ENCODE data around the gene APC2. TPM values are rescaled to one million over a fixed set of nuclear protein-coding genes. Genes with fewer than 3 reads are reported as not detected.

Gene APC2
- total RNA-seq, 1 experiment from 2014 or later: 1.4 TPM

DNA sequence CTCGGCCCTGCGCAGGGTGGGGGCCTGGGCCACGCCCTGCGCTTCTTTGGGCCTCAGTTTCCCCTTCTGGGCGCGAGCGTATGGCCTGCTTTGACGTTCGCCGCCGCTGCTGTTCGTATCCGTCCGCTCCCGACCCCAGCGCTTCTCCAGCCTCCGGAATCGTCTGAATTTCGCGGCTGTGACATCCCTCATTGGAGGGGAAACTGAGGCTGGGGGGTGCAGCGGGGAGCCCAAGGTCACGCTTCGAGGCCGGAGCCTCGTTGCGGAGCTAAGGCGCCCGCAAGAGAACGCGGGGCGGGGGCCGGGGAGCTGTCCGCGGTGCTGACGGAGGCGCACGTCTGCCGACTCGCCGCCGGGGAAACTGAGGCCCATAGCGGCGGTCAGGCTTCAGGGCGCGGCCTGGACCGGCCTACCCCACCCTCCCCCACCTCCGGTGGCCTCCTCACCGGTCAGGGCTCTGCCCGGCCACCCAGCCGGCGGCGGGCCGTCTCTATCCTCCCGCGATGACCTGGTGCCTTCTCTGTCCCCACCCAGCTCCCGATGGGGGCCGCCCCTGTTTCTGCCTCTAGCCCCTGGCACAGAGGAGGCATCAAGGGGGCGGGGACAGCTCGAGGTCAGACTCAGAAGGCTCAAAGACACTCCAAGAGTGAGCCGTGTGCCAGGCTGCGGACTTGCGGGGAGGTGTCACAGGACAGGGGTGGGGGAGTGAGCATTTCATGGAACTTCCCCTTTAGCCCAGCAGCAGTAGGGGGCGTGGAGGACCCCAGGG, 3.0 kb upstream of the APC2 start (continued):
- TF ChIP-seq, protein P1, sequence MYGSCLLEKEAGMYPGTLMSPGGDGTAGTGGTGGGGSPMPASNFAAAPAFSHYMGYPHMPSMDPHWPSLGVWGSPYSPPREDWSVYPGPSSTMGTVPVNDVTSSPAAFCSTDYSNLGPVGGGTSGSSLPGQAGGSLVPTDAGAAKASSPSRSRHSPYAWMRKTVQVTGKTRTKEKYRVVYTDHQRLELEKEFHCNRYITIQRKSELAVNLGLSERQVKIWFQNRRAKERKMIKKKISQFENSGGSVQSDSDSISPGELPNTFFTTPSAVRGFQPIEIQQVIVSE (CRISPR knock-in tag; IDR thresholded peaks at IDR 0.05; ENCODE audit: borderline replicate concordance): no peak

DNA sequence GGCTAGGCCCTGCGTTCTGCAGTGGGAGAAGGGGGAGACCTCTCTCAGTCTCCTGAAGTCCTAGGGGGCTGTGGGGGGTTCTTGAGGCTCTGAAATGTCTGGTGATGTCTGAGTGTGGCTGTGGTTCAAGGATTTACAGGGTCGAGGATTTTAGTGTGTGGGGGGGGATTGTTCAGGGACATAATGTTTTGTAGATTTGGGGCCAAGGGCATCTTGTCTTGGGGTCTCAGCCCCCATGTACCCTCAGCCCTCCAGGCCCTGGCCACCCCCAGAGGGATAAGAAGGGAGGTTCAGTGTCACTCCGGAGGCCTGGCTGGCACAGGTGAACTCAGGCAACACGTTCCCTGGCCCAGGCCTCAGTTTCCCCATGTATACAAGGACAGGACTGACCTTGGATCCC, 2.4 kb upstream of the APC2 start:
- no peak for ATAC-seq
- no peak overlapping the region for H3K4me3 Mint-ChIP-seq
- H3K27ac Mint-ChIP-seq: no peak overlapping the region
- H3K36me3 Mint-ChIP-seq: peaks cover 3% of the 10 kb centered on the region
- TF ChIP-seq ZNF219 (CRISPR knock-in tag; IDR thresholded peaks at IDR 0.05; ENCODE audit: borderline replicate concordance) (no peak), GABPB1 (CRISPR knock-in tag; IDR thresholded peaks at IDR 0.05) (no peak), ZNF317 (CRISPR knock-in tag; IDR thresholded peaks at IDR 0.05; ENCODE audit: borderline replicate concordance, low read depth) (no peak), ZNF121 (CRISPR knock-in tag; IDR thresholded peaks at IDR 0.05) (no peak), EMX1 (CRISPR knock-in tag; IDR thresholded peaks at IDR 0.05) (no peak), SOX15 (CRISPR knock-in tag; IDR thresholded peaks at IDR 0.05) (no peak), GTF2I (CRISPR knock-in tag; conservative IDR thresholded peaks at IDR 0.05) (no peak), ZNF416 (CRISPR knock-in tag; IDR thresholded peaks at IDR 0.05) (no peak), ETV6 (CRISPR knock-in tag; IDR thresholded peaks at IDR 0.05) (no peak), CREB1 (CRISPR knock-in tag; IDR thresholded peaks at IDR 0.05) (no peak)
- TF ChIP-seq, protein P2, sequence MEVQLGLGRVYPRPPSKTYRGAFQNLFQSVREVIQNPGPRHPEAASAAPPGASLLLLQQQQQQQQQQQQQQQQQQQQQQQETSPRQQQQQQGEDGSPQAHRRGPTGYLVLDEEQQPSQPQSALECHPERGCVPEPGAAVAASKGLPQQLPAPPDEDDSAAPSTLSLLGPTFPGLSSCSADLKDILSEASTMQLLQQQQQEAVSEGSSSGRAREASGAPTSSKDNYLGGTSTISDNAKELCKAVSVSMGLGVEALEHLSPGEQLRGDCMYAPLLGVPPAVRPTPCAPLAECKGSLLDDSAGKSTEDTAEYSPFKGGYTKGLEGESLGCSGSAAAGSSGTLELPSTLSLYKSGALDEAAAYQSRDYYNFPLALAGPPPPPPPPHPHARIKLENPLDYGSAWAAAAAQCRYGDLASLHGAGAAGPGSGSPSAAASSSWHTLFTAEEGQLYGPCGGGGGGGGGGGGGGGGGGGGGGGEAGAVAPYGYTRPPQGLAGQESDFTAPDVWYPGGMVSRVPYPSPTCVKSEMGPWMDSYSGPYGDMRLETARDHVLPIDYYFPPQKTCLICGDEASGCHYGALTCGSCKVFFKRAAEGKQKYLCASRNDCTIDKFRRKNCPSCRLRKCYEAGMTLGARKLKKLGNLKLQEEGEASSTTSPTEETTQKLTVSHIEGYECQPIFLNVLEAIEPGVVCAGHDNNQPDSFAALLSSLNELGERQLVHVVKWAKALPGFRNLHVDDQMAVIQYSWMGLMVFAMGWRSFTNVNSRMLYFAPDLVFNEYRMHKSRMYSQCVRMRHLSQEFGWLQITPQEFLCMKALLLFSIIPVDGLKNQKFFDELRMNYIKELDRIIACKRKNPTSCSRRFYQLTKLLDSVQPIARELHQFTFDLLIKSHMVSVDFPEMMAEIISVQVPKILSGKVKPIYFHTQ (CRISPR knock-in tag; IDR thresholded peaks at IDR 0.05): no peak
- TF ChIP-seq, protein P3, sequence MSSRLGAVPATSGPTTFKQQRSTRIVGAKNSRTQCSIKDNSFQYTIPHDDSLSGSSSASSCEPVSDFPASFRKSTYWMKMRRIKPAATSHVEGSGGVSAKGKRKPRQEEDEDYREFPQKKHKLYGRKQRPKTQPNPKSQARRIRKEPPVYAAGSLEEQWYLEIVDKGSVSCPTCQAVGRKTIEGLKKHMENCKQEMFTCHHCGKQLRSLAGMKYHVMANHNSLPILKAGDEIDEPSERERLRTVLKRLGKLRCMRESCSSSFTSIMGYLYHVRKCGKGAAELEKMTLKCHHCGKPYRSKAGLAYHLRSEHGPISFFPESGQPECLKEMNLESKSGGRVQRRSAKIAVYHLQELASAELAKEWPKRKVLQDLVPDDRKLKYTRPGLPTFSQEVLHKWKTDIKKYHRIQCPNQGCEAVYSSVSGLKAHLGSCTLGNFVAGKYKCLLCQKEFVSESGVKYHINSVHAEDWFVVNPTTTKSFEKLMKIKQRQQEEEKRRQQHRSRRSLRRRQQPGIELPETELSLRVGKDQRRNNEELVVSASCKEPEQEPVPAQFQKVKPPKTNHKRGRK (CRISPR knock-in tag; IDR thresholded peaks at IDR 0.05; ENCODE audit: borderline replicate concordance): no peak
- TF ChIP-seq, protein P4, sequence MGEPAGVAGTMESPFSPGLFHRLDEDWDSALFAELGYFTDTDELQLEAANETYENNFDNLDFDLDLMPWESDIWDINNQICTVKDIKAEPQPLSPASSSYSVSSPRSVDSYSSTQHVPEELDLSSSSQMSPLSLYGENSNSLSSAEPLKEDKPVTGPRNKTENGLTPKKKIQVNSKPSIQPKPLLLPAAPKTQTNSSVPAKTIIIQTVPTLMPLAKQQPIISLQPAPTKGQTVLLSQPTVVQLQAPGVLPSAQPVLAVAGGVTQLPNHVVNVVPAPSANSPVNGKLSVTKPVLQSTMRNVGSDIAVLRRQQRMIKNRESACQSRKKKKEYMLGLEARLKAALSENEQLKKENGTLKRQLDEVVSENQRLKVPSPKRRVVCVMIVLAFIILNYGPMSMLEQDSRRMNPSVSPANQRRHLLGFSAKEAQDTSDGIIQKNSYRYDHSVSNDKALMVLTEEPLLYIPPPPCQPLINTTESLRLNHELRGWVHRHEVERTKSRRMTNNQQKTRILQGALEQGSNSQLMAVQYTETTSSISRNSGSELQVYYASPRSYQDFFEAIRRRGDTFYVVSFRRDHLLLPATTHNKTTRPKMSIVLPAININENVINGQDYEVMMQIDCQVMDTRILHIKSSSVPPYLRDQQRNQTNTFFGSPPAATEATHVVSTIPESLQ (CRISPR knock-in tag; IDR thresholded peaks at IDR 0.05): no peak
- TF ChIP-seq, protein P5, sequence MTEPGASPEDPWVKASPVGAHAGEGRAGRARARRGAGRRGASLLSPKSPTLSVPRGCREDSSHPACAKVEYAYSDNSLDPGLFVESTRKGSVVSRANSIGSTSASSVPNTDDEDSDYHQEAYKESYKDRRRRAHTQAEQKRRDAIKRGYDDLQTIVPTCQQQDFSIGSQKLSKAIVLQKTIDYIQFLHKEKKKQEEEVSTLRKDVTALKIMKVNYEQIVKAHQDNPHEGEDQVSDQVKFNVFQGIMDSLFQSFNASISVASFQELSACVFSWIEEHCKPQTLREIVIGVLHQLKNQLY (CRISPR knock-in tag; IDR thresholded peaks at IDR 0.05): no peak
- TF ChIP-seq, protein P6, sequence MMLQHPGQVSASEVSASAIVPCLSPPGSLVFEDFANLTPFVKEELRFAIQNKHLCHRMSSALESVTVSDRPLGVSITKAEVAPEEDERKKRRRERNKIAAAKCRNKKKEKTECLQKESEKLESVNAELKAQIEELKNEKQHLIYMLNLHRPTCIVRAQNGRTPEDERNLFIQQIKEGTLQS (CRISPR knock-in tag; conservative IDR thresholded peaks at IDR 0.05): no peak
- H3K4me1 Mint-ChIP-seq: peaks cover 8% of the 10 kb centered on the region; the same call in 1 of the 2 replicates
- no peak for DNase-seq (ENCODE audit: low spot score)
- ChIA-PET POLR2A (no interaction called here), CTCF (interaction anchor here (1.3 kb wide), 2 partner anchors 11 to 18 kb away, joined by 3 to 9 read pairs; no protein-coding TSS in a partner anchor)
- peaks cover 60% of the 10 kb centered on the region for H3K27me3 Mint-ChIP-seq (ENCODE audit: low read depth)
- H3K9me3 Mint-ChIP-seq: no peaks in the 10 kb centered on the region

All from WTC11 (cell line).